PFSK-1 (cell line): ENCODE results near the gene ENTREP3.

Experiments used
- FOXP2 ChIP-seq: optimal IDR thresholded peaks from 2 replicates; pipeline ENCODE3; 2011; ENCODE audit warnings: borderline replicate concordance, control low read depth, inconsistent platforms; ENCODE audit not compliant: insufficient read depth; ENCODE audit errors: extremely low read length, extremely low read depth
- POLR2AphosphoS5 ChIP-seq: IDR thresholded peaks from 2 replicates; pipeline ENCODE4 v1.6.1; 2012; ENCODE audit warnings: low read depth, mild to moderate bottlenecking, control low read depth, low read length, moderate library complexity
- SIN3A ChIP-seq: IDR thresholded peaks from 2 replicates; pipeline ENCODE4 v1.6.1; 2012; ENCODE audit warnings: mild to moderate bottlenecking, low read length, moderate library complexity, borderline replicate concordance; ENCODE audit not compliant: insufficient read depth
- TAF1 ChIP-seq: IDR thresholded peaks from 2 replicates; pipeline ENCODE4 v1.6.1; 2012; ENCODE audit warnings: low read length, control low read depth, borderline replicate concordance; ENCODE audit not compliant: insufficient read depth
- TF ChIP-seq, protein P1 (sequence below), 2 experiments: IDR thresholded peaks; 2 replicates each; pipeline versions ENCODE4 v1.6.1 to v1.8.0; 2011 to 2012; ENCODE audit warnings: low read depth in 2 of 2, low read length in 2 of 2, control low read depth in 1 of 2, inconsistent platforms in 1 of 2, mild to moderate bottlenecking in 1 of 2, moderate library complexity in 1 of 2; ENCODE audit not compliant: insufficient read depth in 1 of 2

The ENTREP3 gene

DNA sequence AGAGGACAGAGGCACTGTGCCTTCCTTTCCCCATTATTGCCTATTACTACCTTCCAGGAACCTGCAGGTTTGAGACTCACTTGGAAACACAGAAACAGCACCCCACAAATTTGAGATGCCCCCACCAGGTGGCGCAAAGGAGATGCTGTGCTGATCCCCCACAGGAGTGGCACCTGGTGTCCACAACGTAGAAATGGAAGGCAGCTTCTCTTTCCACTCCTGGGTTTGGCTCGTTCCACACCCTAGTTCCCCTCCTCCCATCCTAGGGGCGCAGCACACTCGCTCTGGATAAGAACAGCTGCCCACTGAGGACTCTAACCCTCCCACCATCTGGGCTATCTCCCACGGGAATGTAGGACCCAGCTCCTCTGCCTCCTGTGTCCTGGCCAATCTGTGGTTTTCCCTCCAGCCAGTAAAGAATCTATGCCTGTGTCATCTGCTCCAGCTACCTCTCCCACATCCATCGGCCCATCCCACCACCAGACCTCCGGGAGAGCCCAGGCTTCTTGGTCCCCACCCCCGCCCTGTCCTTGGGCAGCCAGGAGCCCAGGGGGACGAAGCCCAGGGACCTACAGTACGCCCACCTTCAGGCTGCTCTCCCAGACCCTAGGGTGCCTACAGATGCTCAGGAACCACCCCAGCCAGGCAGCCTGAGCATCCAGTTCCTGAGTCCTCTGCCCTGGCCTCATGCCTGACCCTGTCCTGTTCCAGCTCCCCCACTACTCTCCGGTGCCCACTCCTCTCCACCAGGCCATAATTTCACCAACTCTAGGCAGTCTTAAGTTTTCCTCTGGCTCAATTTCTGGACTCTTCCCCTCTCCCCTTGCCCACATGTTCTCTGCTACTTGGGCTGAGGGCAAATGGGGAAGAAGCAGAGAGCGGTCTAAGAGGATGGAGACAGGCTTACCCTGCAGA is 48.1 kb downstream of the ENTREP3 start:
- TF ChIP-seq, protein P1, sequence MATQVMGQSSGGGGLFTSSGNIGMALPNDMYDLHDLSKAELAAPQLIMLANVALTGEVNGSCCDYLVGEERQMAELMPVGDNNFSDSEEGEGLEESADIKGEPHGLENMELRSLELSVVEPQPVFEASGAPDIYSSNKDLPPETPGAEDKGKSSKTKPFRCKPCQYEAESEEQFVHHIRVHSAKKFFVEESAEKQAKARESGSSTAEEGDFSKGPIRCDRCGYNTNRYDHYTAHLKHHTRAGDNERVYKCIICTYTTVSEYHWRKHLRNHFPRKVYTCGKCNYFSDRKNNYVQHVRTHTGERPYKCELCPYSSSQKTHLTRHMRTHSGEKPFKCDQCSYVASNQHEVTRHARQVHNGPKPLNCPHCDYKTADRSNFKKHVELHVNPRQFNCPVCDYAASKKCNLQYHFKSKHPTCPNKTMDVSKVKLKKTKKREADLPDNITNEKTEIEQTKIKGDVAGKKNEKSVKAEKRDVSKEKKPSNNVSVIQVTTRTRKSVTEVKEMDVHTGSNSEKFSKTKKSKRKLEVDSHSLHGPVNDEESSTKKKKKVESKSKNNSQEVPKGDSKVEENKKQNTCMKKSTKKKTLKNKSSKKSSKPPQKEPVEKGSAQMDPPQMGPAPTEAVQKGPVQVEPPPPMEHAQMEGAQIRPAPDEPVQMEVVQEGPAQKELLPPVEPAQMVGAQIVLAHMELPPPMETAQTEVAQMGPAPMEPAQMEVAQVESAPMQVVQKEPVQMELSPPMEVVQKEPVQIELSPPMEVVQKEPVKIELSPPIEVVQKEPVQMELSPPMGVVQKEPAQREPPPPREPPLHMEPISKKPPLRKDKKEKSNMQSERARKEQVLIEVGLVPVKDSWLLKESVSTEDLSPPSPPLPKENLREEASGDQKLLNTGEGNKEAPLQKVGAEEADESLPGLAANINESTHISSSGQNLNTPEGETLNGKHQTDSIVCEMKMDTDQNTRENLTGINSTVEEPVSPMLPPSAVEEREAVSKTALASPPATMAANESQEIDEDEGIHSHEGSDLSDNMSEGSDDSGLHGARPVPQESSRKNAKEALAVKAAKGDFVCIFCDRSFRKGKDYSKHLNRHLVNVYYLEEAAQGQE (IDR thresholded peaks at IDR 0.05; ENCODE audit: insufficient read depth in 1 of 2, low read depth in 2 of 2, low read length in 2 of 2): no peak
- TF ChIP-seq FOXP2: peak; percentile 14
- TF ChIP-seq TAF1: no peak
- TF ChIP-seq SIN3A: no peak

DNA sequence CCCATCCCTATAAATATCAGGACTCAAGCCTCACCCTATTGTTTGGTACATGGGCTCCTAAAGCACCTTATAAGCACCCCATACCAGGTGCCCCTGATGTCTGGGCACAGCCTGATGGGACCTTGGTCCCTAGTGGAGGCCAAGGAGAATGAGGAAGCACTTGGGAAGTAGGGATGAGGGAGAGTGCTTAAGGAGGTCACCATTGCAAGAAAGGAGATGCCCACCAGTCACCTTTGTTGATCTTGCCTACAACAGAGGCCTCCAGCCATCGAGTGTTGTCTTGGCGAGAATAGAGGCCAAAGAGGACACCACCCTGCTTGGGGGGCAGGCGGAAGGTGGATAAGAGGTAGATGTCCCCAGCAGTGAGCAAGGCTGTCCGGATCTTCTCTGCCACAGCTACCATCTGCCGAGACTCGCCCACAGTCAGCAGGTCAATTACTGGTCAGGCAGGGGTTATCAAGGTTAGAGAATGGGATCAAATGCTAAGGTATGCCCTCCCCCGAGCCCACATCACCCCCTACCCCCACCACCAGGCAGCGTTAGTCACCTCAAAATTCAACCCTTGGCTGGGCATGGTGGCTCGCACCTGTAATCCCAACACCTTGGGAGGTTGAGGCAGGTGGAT is 49.2 kb downstream of the ENTREP3 start:
- TF ChIP-seq TAF1: no peak
- TF ChIP-seq, protein P1 (IDR thresholded peaks at IDR 0.05; ENCODE audit: insufficient read depth in 1 of 2, low read depth in 2 of 2, low read length in 2 of 2): no peak
- TF ChIP-seq SIN3A: no peak
- TF ChIP-seq FOXP2: no peak
- no peak for TF ChIP-seq POLR2AphosphoS5

DNA sequence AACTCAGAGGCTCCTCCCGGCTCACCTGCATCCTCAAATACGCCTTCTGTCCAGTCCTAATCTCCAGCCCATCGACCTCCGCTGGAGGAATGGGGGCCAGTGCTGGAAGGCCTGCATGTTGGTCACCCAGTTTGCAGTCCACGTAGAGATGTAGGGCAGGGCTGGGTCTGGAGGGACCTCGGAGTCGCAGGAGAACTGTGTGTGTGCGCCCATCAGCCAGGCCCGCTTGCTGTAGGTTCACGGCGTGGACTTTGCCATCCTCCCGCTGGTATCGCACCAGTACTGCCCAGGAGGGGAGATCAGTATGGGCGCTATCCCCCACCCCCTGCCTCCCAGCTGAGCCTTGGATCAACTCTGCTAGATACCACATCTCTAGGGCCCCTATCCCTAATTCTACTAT is 50.2 kb downstream of the ENTREP3 start:
- no peak for TF ChIP-seq SIN3A
- TF ChIP-seq, protein P1 (IDR thresholded peaks at IDR 0.05; ENCODE audit: insufficient read depth in 1 of 2, low read depth in 2 of 2, low read length in 2 of 2): no peak
- TF ChIP-seq FOXP2: no peak
- TF ChIP-seq TAF1: no peak
- TF ChIP-seq POLR2AphosphoS5: no peak

DNA sequence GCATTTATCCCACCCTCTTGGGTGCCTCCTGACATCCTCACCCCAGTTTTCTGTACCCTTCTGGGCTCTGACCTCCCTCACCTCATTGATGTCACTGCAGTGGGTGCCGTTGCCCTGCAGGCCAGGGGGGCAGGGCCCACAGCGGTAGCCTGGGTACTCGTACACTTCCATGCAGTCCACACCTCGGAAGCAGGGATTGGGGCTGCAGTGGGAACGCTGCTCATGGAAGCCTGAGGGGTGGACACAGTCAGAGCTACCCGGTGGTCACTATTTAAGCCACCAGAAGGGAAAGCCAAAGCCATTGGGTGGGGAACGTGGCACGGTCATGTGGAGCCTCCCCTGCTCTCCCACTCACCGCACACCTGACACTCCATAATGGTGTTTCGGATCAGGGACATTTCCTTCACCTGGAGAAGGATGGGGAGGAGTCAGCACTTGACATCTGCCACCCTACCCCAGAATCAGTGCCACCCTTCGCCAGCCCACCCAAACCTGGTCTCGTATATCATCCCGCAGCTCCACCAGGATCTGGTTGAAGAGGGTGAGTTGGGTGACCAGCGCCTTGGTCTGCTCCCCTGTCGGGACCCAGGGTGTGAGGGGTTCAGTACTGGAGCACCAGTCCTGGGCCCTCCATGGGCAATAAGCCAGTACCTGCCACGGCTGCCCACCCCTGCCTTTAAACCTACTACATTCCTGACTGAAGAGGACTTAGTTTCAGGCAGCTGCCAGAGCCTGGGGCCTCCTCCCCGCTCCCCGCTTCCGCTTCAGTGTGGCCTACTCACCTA is 52.4 kb downstream of the ENTREP3 start:
- TF ChIP-seq POLR2AphosphoS5 (no peak), FOXP2 (no peak), TAF1 (no peak), SIN3A (no peak)

DNA sequence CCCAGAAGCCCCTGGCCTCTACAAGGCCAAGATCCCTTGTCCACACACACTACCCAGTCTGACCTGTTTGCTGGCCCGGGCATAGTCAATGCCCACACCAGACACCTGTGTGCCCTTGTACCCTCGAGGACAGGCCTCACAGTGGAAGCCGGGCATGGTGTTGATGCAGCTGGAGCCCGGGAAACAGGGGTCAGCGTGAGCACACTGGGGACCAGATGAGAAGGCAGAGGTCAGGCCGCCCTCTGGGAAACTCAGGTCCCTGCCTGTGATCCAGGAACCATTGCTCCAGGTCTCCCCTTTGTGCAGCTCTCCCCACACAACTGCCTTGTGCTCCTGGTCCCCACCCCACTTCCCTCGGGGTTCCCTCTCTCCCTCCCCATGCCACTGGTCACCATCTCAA is 53.1 kb downstream of the ENTREP3 start:
- TF ChIP-seq TAF1: no peak
- TF ChIP-seq, protein P1 (IDR thresholded peaks at IDR 0.05; ENCODE audit: insufficient read depth in 1 of 2, low read depth in 2 of 2, low read length in 2 of 2): no peak
- TF ChIP-seq SIN3A: no peak
- no peak for TF ChIP-seq POLR2AphosphoS5
- no peak for TF ChIP-seq FOXP2
